ELR (cell line): ENCODE data around the gene KCNN3.

Experiments used
- DNase-seq: peaks from one replicate; pipeline ENCODE4 v3.0.0-alpha.2; 2015; ENCODE audit warnings: low read depth

Gene KCNN3

DNA sequence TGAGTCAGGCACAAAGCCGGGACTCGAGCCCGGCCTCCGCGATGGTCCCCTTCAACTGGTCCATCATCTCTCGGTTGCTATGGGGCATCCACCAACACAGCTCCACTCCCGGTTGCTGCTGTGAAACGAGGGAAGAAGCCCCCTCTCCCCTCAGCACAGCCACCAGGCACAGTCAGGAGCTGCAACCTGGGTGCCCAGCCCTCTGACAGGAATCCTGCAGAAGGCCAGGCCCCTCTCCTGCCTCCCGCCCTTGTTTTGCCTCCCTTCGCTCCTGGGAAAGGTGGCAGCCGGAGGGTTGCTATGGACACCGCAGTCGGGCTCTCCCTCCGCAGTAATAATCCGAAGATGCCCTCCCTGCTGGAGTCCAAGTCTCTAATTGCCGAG lies 8.9 kb upstream of the KCNN3 start:
- DNase-seq, result no peak

DNA sequence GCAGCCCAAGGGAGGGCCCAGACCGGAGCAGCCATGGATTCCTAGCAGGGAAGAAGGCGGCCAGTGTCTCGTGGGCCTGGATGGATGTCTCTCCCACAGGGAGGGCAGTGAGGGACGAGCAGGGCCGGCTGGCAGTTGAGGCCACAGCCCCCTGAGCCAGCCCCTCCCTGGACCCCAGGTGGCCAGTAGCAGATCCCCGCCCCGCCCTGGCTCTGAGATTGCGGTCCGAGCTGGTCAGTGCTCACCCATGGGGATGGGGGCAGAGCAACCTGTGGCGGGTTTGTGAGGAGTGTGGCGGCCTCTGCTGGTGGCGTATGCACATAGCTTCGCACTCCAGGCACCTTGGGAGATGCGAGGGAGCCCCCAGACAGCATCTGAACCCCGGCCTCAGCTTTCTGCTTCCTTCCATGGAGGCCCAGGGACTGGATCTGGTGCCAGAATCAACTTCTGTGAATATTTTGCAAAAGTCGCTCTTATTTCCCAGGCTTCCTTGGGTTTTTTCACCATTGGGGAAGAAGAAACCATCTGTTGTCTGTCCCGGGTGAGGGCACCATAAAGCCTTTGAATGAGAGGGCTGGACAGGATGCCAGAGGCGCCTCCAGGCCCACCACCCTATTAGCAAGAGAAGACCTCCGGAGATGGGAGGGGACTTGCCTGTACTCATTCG lies 8.4 kb upstream of the KCNN3 start:
- DNase-seq, result peak; percentile 75

- DNase-seq, result peak; percentile 45
These were observed 7.4 kb upstream of the KCNN3 start for GRCh38 chr1:154877370-154877974.

DNA sequence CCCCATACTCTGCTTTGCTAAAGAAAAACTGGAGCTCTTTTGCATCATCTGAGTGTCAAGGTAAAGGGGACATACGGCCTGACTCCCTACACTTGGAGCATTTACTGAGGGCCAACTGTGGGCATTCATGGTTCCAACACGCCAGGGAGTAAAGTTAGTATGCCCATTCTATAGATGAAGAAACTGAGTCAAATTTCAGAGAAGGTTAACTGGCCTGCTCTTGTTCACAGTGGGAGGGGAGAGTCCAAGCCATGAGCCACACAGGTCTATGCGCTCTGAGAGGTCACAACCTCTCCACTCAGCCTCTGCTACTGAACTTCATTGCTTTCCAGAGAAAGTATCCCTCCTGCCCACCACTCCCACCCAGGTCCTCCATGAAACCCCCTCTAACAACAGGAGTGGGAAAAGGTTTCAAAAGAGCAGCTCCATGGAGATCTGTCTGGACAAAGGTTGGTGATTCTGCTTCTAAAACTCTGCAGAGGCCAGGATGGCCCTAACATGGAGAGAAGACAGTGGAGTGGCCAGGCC lies 6.8 kb upstream of the KCNN3 start:
- DNase-seq, result no peak

DNA sequence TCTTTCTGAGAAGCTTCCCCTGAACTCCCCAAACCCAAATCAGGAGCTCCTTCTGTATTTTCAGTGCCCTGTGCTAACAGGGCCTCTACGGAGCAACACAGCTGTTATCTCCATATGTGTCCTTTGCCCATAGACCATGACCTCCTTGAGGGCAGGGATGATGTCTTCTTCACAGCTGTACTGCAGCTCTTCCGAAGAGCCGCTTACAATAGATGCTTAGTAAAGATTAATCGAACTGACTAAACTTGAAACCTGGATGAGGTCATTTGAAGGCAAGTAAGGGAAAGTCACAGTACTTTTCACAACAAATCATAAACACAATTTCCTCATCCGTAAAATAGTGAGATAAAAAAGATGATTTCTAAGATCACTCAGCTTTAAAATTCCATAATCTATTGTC lies 4.4 kb upstream of the KCNN3 start:
- no peak for DNase-seq

- DNase-seq, result no peak
These were observed 3.4 kb upstream of the KCNN3 start for GRCh38 chr1:154873321-154873950.

GRCh38 chr1:154871374-154871773 lies 1.3 kb upstream of the KCNN3 start:
- DNase-seq, result no peak

- DNase-seq, result no peak
These were observed 653 bp upstream of the KCNN3 start for GRCh38 chr1:154870734-154871133.

DNA sequence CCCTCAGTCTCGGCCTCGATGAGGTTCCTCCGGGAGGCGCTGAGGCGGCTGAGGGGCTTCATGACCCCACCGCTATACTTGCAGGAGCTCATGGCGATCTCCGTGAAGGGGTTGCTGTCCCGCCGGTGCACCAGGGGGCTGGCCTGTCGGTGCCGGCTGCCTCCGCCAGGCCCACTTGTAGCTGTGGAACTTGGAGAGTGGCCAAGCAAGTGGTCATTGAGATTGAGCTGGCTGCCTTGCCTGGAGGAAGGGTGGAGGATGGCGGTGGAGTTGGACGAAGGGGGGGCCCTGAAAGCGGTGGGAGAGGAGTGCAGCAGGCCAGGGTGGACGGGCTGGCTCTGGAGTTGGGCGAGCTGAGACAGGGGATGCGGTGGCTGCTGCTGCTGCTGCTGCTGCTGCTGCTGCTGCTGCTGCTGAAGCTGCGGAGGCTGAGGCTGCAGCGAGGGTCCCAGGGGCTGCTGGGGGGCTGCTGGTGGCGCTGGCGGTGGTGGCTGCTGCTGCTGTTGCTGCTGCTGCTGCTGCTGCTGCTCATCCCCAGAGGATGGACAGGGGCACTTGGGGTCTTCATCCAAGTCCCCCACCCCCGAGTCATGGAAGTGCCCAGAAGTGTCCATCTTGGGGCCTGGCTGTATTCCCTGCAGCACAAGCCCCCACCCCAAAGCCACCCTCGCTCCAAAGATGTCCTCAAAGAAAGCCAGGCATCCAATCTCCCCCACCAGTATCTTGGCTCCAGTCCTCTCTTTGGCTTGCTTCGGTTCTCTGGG lies 548 bp downstream of the KCNN3 start:
- DNase-seq, result peak; percentile 68

- DNase-seq, result no peak
These were observed 2.1 kb downstream of the KCNN3 start for GRCh38 chr1:154867841-154868605.

DNA sequence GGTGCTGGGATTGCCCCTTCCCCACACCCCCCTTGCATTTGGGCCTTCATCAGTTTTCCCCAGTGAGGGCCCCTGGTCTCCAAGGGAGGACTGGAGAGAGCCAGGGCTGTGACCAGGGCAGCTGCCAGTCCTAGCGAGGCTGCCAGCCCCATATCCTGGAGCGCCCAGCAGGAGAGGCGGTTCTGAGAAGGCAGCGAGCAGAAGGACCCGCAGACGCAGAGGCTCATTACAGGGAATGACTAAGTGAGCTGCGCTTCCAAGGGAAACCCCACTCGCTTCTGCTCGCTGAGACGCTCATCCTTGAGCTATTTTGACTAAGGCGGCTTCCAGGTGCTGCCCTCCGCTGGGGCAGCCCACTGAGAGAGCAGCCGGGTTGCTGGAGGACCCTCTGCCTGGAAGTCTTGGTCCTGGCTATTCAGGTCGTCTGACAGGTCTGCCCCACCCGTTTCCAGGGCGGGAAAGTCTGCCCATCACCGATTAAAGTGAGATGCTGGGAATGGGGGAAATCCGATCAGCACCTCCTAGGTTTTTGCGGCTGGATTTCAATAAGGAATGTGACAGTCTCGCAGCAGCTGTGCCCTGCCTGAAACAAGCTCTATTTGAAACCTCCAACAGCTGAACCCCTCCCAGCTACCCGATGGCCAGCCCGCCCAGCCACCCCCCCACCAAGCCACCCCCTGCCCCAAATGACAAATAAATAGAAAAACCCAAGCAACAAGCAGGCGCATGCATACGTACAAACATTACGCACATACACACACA lies 2.8 kb downstream of the KCNN3 start:
- peak; percentile 91 for DNase-seq

DNA sequence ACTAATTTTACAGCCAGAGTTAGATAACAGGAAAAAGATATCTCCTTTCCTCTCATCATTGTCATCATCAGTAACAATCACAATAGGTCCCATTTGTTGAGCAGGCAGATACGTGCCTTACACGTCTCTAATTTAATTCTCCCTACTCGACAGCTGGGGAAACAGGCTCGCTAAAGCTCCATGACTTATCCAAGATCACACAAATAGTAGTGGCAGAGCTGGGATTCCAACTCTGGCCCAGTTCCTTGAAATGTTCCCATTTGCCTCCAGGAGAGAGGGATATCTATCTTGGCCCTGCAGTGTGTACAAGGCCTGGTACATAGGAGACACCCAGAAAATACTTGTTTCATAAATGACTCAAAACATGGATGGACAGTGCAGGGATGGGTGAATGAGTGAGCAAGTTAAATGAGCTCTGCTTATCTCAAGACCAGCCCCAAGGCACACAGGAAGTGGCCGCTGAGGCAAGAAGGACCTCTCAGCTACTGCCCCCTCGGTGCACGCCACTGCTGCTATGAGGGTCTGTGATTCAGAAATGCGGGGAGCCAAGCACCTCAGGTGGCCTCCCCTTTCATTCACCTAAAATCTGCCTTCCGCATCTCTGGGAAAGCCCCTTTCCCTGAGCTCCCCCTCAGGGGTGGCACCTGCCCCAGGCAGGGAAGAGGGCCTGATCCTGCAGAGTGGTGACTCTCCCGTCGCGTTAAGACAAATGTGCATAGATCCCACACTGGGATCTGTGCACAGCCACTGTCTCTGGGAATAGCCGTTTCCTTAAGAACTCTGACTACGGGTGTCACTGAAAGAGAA lies 3.6 kb downstream of the KCNN3 start:
- peak; percentile 71 for DNase-seq

DNA sequence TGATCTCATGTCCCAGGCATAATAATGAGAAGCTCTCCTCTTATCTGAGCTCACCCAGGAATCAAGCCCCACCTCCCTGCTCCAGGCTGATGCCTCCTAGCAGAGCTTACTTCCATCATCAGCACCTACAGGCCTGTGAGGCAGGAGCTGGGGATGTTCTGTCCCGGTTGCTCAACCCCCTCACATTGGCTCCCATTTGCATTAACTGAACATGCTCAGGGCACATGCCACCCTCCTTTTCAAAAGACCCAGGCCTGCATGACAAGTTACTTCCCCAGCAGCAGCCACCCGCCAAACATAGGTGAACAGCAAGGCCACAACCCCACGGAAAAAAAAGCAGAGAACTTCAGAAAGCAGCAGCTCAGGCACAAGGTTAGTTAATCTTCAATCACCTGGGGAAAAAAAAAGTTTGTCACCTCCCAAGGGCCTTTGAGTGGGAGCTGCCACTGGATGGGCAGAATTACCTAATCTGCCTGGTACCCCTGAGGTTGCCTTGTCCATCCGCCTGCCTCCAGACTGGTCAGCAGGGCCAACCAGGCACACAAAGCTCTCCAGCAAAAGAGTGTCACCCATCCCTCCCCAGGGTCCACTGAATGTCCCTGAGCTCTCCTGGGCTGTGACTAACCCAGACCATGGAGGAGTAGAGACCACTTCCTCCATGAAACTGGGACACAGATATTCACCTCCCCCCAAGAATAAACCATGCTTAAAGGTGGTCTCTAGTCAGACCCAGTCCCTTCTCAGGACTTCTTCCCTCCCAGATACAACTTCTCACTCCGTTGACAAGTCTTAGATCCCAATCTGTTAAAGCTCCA lies 4.4 kb downstream of the KCNN3 start:
- no peak for DNase-seq

DNA sequence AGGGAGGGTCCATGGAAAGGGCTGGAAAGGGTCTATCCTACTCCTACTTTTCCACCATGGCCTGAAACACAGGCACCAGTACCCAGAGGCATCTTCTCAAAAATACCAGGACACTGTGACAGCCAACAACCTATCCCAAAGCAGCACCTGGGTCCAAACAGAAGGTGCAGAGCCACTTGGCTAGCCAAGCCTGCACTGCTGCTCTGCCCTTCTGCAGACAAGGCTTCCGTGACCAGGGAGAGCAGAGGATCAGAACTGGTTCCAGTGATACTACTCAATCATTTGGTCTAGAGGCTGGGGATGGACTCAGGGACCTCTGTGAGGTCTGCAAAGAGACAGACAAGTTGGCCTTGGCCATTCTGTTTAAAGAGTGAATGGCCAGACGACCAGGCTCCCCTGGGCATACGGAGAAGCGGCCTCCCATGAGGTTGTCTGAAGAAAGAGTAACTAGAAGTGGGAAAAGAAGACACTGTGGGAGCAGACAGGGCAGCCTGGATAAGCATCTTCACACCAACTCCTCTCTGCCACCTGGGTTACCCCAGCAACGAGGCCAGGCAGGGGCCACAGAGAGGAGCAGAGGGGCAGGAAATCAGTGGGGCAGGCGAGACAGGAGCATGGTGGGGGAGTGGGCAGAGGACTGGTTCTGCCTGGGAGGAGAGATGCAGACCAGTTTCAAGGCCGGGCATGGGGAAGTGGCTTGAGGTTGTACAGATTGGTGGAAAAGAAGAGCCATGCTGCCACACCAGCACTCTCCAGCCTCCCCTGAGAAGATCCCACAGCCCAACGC lies 5.7 kb downstream of the KCNN3 start:
- no peak for DNase-seq

DNA sequence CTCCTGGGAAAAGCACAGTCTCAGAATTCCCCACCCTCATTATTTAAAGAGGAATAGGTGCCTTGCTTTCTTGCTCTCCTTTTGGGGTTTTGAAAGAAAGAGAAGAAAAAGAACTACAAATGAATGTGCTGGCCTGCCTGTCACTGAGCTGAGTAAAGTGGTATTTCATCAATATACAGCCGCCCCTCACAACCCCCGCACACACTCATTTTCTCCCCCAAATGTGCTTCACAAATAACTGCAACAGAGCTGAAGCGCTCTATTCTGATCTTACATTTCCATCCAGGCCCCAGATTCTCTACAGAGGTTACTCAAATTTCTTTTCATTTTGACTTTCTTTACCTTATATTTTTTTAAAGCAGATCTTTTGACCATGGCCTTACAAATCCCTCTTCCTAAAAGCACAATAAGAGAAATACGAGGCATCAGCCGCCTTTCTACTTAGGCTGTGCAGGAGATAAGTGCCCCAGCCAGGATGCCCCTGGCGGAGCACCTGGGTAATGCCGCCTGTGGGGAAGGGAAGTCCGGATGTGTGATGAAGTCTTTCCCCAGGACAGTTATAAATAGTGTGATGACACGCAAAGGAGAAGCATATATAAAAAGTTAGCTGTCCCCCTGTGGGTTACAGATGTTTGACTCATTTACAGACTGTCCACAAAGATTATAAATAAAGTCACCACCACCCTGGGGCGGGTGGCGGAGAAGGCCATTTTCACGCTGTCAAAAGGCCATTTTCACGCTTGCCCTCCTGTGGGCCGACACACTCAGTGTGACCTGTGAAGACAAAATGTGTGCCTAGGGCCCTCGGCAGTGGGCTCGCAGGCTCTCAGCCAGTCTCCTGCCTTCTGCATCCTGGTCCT lies 6.5 kb downstream of the KCNN3 start:
- DNase-seq, result peak; percentile 86

- no peak for DNase-seq
These were observed 7.2 kb downstream of the KCNN3 start for GRCh38 chr1:154862907-154863306.

- DNase-seq, result peak; percentile 50
These were observed 8.4 kb downstream of the KCNN3 start for GRCh38 chr1:154861607-154862094.
